ENCODE results near the gene ARHGAP42. TPM values are rescaled to one million over a fixed set of nuclear protein-coding genes. Genes with fewer than 3 reads are reported as not detected.

ARHGAP42 gene
- total and polyA plus RNA-seq, 4 donors: 3.8 to 17.2 (median 12.0) TPM

DNA sequence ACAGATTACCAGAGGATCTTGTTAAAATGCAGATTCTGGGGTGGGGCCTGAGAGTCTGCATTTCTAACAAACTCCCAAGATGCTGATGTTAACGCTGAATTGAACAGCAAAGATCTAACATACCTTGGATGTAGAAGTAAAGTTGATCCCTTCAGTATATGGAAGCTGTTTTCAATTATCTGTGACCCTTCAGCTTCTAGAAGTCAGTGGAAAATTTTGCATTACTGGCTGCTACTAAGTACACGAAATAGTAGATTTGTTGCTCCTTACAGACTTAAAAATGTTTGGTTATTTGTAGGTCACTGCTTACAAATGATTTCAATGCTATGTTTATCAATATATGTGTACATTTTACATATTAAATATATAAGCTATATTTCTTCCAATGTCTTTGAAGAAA lies 107.4 kb downstream of the ARHGAP42 start:
- peaks cover 0 to 7% (median 0%) of the 10 kb centered on the region in 4 donors for H3K4me1 ChIP-seq (ENCODE audit: control insufficient read depth in 4 of 4, insufficient read depth in 4 of 4, low read length in 3 of 4)
- 93% methylated on average over 2 of the region's 2 CpGs for WGBS
- TF ChIP-seq EGR1 (IDR thresholded peaks at IDR 0.05; ENCODE audit: low read depth in 2 of 2) (no peak), JUND (IDR thresholded peaks at IDR 0.05) (no peak), HNF4A (conservative IDR thresholded peaks at IDR 0.05) (no peak), NR2F2 (IDR thresholded peaks at IDR 0.05) (no peak), YY1 (IDR thresholded peaks at IDR 0.05) (no peak), GABPA (IDR thresholded peaks at IDR 0.05 in 1 of 2, conservative IDR thresholded peaks at IDR 0.05 in 1 of 2) (no peak), HNF4G (IDR thresholded peaks at IDR 0.05) (no peak), FOXA1 (IDR thresholded peaks at IDR 0.05) (no peak), RAD21 (IDR thresholded peaks at IDR 0.05) (no peak), FOXA2 (IDR thresholded peaks at IDR 0.05) (no peak), RXRA (IDR thresholded peaks at IDR 0.05) (no peak), SP1 (IDR thresholded peaks at IDR 0.05) (no peak), ZBTB33 (IDR thresholded peaks at IDR 0.05) (no peak)
- TF ChIP-seq, protein P1, sequence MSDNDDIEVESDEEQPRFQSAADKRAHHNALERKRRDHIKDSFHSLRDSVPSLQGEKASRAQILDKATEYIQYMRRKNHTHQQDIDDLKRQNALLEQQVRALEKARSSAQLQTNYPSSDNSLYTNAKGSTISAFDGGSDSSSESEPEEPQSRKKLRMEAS (IDR thresholded peaks at IDR 0.05): no peak
- peaks cover 0 to 4% (median 0%) of the 10 kb centered on the region in 4 donors for H3K36me3 ChIP-seq (ENCODE audit: control insufficient read depth in 4 of 4, insufficient read depth in 3 of 4, low read depth in 1 of 4, low read length in 3 of 4)
- no peaks in the 10 kb centered on the region for H3K27me3 ChIP-seq (ENCODE audit: control insufficient read depth in 4 of 4, insufficient read depth in 4 of 4, low read length in 3 of 4)
- no peaks in the 10 kb centered on the region for H3K9me3 ChIP-seq (ENCODE audit: control insufficient read depth in 4 of 4, low read length in 3 of 4)
- DNase-seq (ENCODE audit: low spot score): no peak
- H3K9ac ChIP-seq (ENCODE audit: low read depth in 1 of 2, low read length in 2 of 2): no peak overlapping the region
- no peak overlapping the region for H3K27ac ChIP-seq (ENCODE audit: low read depth in 1 of 2, low read length in 2 of 2)
- no peak overlapping the region for H3K4me3 ChIP-seq (ENCODE audit: low read depth in 1 of 3, low read length in 3 of 3)

- Histone ChIP-seq H3K9me3 (ENCODE audit: control insufficient read depth in 4 of 4, low read length in 3 of 4) (no peaks in the 10 kb centered on the region), H3K9ac (ENCODE audit: low read depth in 1 of 2, low read length in 2 of 2) (no peak overlapping the region), H3K27me3 (ENCODE audit: control insufficient read depth in 4 of 4, insufficient read depth in 4 of 4, low read length in 3 of 4) (no peaks in the 10 kb centered on the region), H3K27ac (ENCODE audit: low read depth in 1 of 2, low read length in 2 of 2) (no peak overlapping the region), H3K36me3 (ENCODE audit: control insufficient read depth in 4 of 4, insufficient read depth in 3 of 4, low read depth in 1 of 4, low read length in 3 of 4) (peaks cover 0 to 4% (median 0%) of the 10 kb centered on the region in 4 donors), H3K4me1 (ENCODE audit: control insufficient read depth in 4 of 4, insufficient read depth in 4 of 4, low read length in 3 of 4) (peaks cover 0 to 6% (median 2%) of the 10 kb centered on the region in 4 donors), H3K4me3 (ENCODE audit: low read depth in 1 of 3, low read length in 3 of 3) (no peak overlapping the region)
- no peak for DNase-seq (ENCODE audit: low spot score)
- TF ChIP-seq JUND (IDR thresholded peaks at IDR 0.05): no peak
- no peak for TF ChIP-seq HNF4G (IDR thresholded peaks at IDR 0.05)
- TF ChIP-seq, protein P2, sequence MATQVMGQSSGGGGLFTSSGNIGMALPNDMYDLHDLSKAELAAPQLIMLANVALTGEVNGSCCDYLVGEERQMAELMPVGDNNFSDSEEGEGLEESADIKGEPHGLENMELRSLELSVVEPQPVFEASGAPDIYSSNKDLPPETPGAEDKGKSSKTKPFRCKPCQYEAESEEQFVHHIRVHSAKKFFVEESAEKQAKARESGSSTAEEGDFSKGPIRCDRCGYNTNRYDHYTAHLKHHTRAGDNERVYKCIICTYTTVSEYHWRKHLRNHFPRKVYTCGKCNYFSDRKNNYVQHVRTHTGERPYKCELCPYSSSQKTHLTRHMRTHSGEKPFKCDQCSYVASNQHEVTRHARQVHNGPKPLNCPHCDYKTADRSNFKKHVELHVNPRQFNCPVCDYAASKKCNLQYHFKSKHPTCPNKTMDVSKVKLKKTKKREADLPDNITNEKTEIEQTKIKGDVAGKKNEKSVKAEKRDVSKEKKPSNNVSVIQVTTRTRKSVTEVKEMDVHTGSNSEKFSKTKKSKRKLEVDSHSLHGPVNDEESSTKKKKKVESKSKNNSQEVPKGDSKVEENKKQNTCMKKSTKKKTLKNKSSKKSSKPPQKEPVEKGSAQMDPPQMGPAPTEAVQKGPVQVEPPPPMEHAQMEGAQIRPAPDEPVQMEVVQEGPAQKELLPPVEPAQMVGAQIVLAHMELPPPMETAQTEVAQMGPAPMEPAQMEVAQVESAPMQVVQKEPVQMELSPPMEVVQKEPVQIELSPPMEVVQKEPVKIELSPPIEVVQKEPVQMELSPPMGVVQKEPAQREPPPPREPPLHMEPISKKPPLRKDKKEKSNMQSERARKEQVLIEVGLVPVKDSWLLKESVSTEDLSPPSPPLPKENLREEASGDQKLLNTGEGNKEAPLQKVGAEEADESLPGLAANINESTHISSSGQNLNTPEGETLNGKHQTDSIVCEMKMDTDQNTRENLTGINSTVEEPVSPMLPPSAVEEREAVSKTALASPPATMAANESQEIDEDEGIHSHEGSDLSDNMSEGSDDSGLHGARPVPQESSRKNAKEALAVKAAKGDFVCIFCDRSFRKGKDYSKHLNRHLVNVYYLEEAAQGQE (IDR thresholded peaks at IDR 0.05): no peak
- TF ChIP-seq, protein P1 (IDR thresholded peaks at IDR 0.05): no peak
- no peak for TF ChIP-seq HNF4A (conservative IDR thresholded peaks at IDR 0.05)
- TF ChIP-seq NR2F2 (IDR thresholded peaks at IDR 0.05): no peak
- no peak for TF ChIP-seq YY1 (IDR thresholded peaks at IDR 0.05)
- TF ChIP-seq GABPA (IDR thresholded peaks at IDR 0.05 in 1 of 2, conservative IDR thresholded peaks at IDR 0.05 in 1 of 2): no peak
- no peak for TF ChIP-seq SP1 (IDR thresholded peaks at IDR 0.05)
- TF ChIP-seq, protein P3, sequence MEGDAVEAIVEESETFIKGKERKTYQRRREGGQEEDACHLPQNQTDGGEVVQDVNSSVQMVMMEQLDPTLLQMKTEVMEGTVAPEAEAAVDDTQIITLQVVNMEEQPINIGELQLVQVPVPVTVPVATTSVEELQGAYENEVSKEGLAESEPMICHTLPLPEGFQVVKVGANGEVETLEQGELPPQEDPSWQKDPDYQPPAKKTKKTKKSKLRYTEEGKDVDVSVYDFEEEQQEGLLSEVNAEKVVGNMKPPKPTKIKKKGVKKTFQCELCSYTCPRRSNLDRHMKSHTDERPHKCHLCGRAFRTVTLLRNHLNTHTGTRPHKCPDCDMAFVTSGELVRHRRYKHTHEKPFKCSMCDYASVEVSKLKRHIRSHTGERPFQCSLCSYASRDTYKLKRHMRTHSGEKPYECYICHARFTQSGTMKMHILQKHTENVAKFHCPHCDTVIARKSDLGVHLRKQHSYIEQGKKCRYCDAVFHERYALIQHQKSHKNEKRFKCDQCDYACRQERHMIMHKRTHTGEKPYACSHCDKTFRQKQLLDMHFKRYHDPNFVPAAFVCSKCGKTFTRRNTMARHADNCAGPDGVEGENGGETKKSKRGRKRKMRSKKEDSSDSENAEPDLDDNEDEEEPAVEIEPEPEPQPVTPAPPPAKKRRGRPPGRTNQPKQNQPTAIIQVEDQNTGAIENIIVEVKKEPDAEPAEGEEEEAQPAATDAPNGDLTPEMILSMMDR (IDR thresholded peaks at IDR 0.05; ENCODE audit: low read depth, low read length, missing input control): no peak
- TF ChIP-seq FOXA1 (IDR thresholded peaks at IDR 0.05): no peak
- no peak for TF ChIP-seq RXRA (IDR thresholded peaks at IDR 0.05)
- WGBS: 92% methylated on average over 3 of the region's 3 CpGs
Observed at GRCh38 chr11:100799445-100799844, 112.4 kb downstream of the ARHGAP42 start.

Data from liver (tissue), 9 donors.